ENCODE results near the gene UBL7. TPM values are rescaled to one million over a fixed set of nuclear protein-coding genes. Genes with fewer than 3 reads are reported as not detected.

Gene UBL7
- total and polyA plus RNA-seq, 2 of the 8 experiments (the other 6 are each of a cell fraction or from before 2014, with no cell fraction given): 71.5 to 183 TPM

- Histone ChIP-seq H3K4me2 (ENCODE audit: insufficient read depth in 1 of 2, low read depth in 2 of 2, low read length in 2 of 2) (no peak overlapping the region), H3K4me1 (replicated peaks in 1 of 4; ENCODE audit: control insufficient read depth in 3 of 4, insufficient read depth in 4 of 4, low read length in 3 of 4) (peaks cover 7 to 27% (median 20%) of the 10 kb centered on the region in 4 experiments), H3K79me2 (ENCODE audit: control insufficient read depth in 1 of 2, insufficient read depth in 2 of 2, low read length in 2 of 2) (0 out of 4 replicates have a peak, but pooled peaks cover 0 to 6% of the 10 kb centered on the region in 2 experiments), H4K5ac (ENCODE audit: insufficient read length, low read depth, low read length) (no peak overlapping the region), H3K27ac (ENCODE audit: low read depth, low read length) (no peak overlapping the region), H4K91ac (replicated peaks; ENCODE audit: insufficient read length, low read length) (peak overlapping the region; percentile 68), H3K4me3 (ENCODE audit: extremely low read depth in 1 of 4, insufficient read depth in 2 of 4, low read depth in 3 of 4, low read length in 4 of 4) (no peak overlapping the region), H3K14ac (ENCODE audit: insufficient read length) (peak overlapping the region; percentile 54), H3K27me3 (replicated peaks in 1 of 4; ENCODE audit: control insufficient read depth in 3 of 4, extremely low read depth in 1 of 4, insufficient read depth in 3 of 4, low read length in 3 of 4) (no peaks in the 10 kb centered on the region), H4K8ac (ENCODE audit: extremely low read depth, insufficient read depth, low read length) (no peak overlapping the region; the same call in 1 of the 2 replicates), H3K36me3 (ENCODE audit: control insufficient read depth in 2 of 4, insufficient read depth in 4 of 4, low read length in 3 of 4) (no peaks in the 10 kb centered on the region; a peak in 1 of 8 replicates), H4K20me1 (replicated peaks in 1 of 2; ENCODE audit: control insufficient read depth in 1 of 2, insufficient read depth in 2 of 2, low read length in 2 of 2) (peaks cover 6 to 19% of the 10 kb centered on the region in 2 experiments), H2BK15ac (ENCODE audit: low read length) (peak overlapping the region; percentile 100), H2BK12ac (ENCODE audit: low read depth, low read length) (peak overlapping the region; percentile 71; the same call in 1 of the 2 replicates), H3K9ac (replicated peaks in 1 of 4; ENCODE audit: extremely low read depth in 1 of 4, low read depth in 3 of 4, low read length in 3 of 4) (no peak overlapping the region), H3K18ac (ENCODE audit: extremely low read depth, low read length) (peak overlapping the region; percentile 48; the same call in 1 of the 2 replicates), H3K9me3 (ENCODE audit: insufficient read depth in 2 of 2, low read depth in 1 of 2, low read length in 1 of 2) (no peaks in the 10 kb centered on the region), H3K4ac (replicated peaks; ENCODE audit: insufficient read length, low read depth, low read length) (peak overlapping the region; percentile 97), H2BK20ac (ENCODE audit: low read length) (peak overlapping the region; percentile 32; the same call in 1 of the 2 replicates), H2BK120ac (replicated peaks; ENCODE audit: low read depth, low read length) (peak overlapping the region; percentile 47), H3K23me2 (ENCODE audit: low read depth, low read length) (no peaks in the 10 kb centered on the region), H2AK5ac (ENCODE audit: low read depth, low read length) (peak overlapping the region; percentile 56), H3K79me1 (ENCODE audit: low read depth, low read length) (peaks cover 9% of the 10 kb centered on the region), H2BK5ac (ENCODE audit: low read depth, low read length) (peak overlapping the region; percentile 27; the same call in 1 of the 2 replicates), H3K23ac (ENCODE audit: insufficient read length) (no peak overlapping the region), H3K56ac (replicated peaks; ENCODE audit: insufficient read length, low read depth, low read length) (peak overlapping the region; percentile 20), H2AFZ (ENCODE audit: low read length) (no peak overlapping the region)
- DNase-seq (ENCODE audit: low read depth in 1 of 2, low spot score in 2 of 2) (no peak), FAIRE-seq (no peak)
- TF ChIP-seq RBBP5 (IDR thresholded peaks at IDR 0.05; ENCODE audit: borderline replicate concordance, low read depth, low read length): no peak
- no peak for TF ChIP-seq GABPA (IDR thresholded peaks at IDR 0.05; ENCODE audit: borderline replicate concordance, insufficient read depth, low read length)
- TF ChIP-seq SRF (IDR thresholded peaks at IDR 0.05; ENCODE audit: low read depth, low read length): no peak
- TF ChIP-seq SP2 (IDR thresholded peaks at IDR 0.05; ENCODE audit: low read length): no peak
- no peak for TF ChIP-seq SP4 (IDR thresholded peaks at IDR 0.05; ENCODE audit: low read length)
- no peak for TF ChIP-seq RAD21 (IDR thresholded peaks at IDR 0.05 in 1 of 2, conservative IDR thresholded peaks at IDR 0.05 in 1 of 2; ENCODE audit: low read depth in 2 of 2, low read length in 2 of 2)
- TF ChIP-seq NANOG (IDR thresholded peaks at IDR 0.05; ENCODE audit: insufficient read depth, low read depth, low read length, poor library complexity, severe bottlenecking): no peak
- ChIA-PET POLR2A (ENCODE audit: partially characterized antibody) (interaction anchor here (0.6 to 3.3 kb wide), 5 partner anchors 10 to 129 kb away, joined by 3 to 8 read pairs (median 3); partner anchors contain the start of gene SEMA7A), CTCF (ENCODE audit: partially characterized antibody) (interaction anchor here (0.6 to 41.3 kb wide), 8 partner anchors 10 to 158 kb away, joined by 3 to 1311 read pairs (median 4); partner anchors contain the start of gene CYP11A1)
- 78% methylated on average over 20 of the region's 20 CpGs; no CpG with 5 or more reads in 1 of the 2 experiments for WGBS, 2 experiments (ENCODE audit: extremely low coverage in 1 of 2, insufficient coverage in 1 of 2, insufficient read length in 1 of 2, insufficient replicate concordance in 2 of 2, low coverage in 1 of 2, low lambda C conversion rate in 2 of 2, missing lambda C conversion rate in 1 of 2)
Observed at GRCh38 chr15:74421302-74422245, 39.4 kb downstream of the UBL7 start.

Measured in H1 (cell line).